Colonic mucosa (tissue), 4 donors: ENCODE results near the gene SLC30A3. TPM values are rescaled to one million over a fixed set of nuclear protein-coding genes. Genes with fewer than 3 reads are reported as not detected.

Source experiments
- DNase-seq: peaks from one replicate; pipeline ENCODE4 v3.0.0-alpha.2; 2020
- H3K27ac ChIP-seq: fragments of 200-600 bp; one replicate; pipeline ENCODE4 v1.8.0; 2021
- H3K27me3 ChIP-seq: fragments of 200-600 bp; one replicate; pipeline ENCODE4 v1.8.0; 2021
- H3K36me3 ChIP-seq: fragments of 200-600 bp; one replicate; pipeline ENCODE4 v1.8.0; 2021
- H3K4me1 ChIP-seq: fragments of 200-600 bp; one replicate; pipeline ENCODE4 v1.8.0; 2021; ENCODE audit warnings: mild to moderate bottlenecking
- H3K4me3 ChIP-seq: fragments of 200-600 bp; one replicate; pipeline ENCODE4 v1.8.0; 2021
- H3K9ac ChIP-seq, 2 donors: one replicate each; pipeline ENCODE4 v1.7.0; 2013; ENCODE audit warnings: control low read depth in 2 of 2, low read depth in 2 of 2, low read length in 2 of 2
- H3K9me3 ChIP-seq: fragments of 200-600 bp; one replicate; pipeline ENCODE4 v1.8.0; 2021
- intact Hi-C: fragments of 100-400 bp; cut with DNase I; formaldehyde crosslinking; loops from one replicate; pipeline ENCODE4 v1.14.1; 2022
- total RNA-seq, 2 donors: library from RNA; stranded (reverse); fragmentation: NEBNext Ultra II Directional in 1 of 2; extraction: Animal tissue kit (Norgen Biotek cat#: 25700) in 1 of 2; gene quantifications; one replicate each; pipeline ENCODE4 v1.2.1, GENCODE V29; 2021
- TF ChIP-seq, protein P1 (sequence below): fragments of 200-600 bp; IDR thresholded peaks from one replicate; pipeline ENCODE4 v1.8.0; 2022; ENCODE audit warnings: antibody characterized with exemption, mild to moderate bottlenecking
- donor health status: healthy.
- donor health status: DM: no; HTN: no; CAD: no.
- donor health status: DM: no; HTN: no; CAD: no.

SLC30A3 gene
- total RNA-seq, 2 donors from 2014 or later: not detected

DNA sequence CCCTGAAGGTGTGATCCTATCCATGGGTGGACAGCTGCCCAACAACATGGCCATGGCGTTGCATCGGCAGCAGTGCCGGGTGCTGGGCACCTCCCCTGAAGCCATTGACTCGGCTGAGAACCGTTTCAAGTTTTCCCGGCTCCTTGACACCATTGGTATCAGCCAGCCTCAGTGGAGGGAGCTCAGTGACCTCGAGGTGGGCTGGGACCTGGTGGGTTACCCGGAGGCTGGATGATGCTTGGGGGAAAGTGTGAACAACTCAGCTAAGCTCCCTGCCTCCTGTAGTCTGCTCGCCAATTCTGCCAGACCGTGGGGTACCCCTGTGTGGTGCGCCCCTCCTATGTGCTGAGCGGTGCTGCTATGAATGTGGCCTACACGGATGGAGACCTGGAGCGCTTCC is 29.5 kb downstream of the SLC30A3 start:
- no peaks in the 10 kb centered on the region for H3K9me3 ChIP-seq
- no peaks in the 10 kb centered on the region for H3K27me3 ChIP-seq
- TF ChIP-seq, protein P1, sequence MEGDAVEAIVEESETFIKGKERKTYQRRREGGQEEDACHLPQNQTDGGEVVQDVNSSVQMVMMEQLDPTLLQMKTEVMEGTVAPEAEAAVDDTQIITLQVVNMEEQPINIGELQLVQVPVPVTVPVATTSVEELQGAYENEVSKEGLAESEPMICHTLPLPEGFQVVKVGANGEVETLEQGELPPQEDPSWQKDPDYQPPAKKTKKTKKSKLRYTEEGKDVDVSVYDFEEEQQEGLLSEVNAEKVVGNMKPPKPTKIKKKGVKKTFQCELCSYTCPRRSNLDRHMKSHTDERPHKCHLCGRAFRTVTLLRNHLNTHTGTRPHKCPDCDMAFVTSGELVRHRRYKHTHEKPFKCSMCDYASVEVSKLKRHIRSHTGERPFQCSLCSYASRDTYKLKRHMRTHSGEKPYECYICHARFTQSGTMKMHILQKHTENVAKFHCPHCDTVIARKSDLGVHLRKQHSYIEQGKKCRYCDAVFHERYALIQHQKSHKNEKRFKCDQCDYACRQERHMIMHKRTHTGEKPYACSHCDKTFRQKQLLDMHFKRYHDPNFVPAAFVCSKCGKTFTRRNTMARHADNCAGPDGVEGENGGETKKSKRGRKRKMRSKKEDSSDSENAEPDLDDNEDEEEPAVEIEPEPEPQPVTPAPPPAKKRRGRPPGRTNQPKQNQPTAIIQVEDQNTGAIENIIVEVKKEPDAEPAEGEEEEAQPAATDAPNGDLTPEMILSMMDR: no peak
- no peak overlapping the region for H3K27ac ChIP-seq
- intact Hi-C loops: no loop called here
- H3K36me3 ChIP-seq: peaks cover 9% of the 10 kb centered on the region
- no peak for DNase-seq
- H3K4me3 ChIP-seq: no peak overlapping the region
- H3K9ac ChIP-seq: no peak overlapping the region
- no peaks in the 10 kb centered on the region for H3K4me1 ChIP-seq

DNA sequence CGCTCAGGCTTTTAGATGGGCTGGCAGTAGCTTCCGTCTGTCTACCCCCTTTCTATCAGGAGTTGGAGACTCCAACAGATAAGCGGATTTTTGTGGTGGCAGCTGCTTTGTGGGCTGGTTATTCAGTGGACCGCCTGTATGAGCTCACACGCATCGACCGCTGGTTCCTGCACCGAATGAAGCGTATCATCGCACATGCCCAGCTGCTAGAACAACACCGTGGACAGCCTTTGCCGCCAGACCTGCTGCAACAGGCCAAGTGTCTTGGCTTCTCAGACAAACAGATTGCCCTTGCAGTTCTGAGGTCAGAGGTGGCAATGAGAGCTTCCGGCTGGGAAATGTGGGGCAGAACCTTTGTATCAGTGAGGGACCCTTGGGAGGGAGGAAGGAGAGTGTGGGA is 30.9 kb downstream of the SLC30A3 start:
- TF ChIP-seq, protein P1: no peak
- no peaks in the 10 kb centered on the region for H3K27me3 ChIP-seq
- H3K4me3 ChIP-seq: no peak overlapping the region
- H3K27ac ChIP-seq: no peak overlapping the region
- no peaks in the 10 kb centered on the region for H3K36me3 ChIP-seq
- H3K9me3 ChIP-seq: no peaks in the 10 kb centered on the region
- H3K9ac ChIP-seq: no peak overlapping the region
- DNase-seq: no peak
- intact Hi-C loops: no loop called here
- H3K4me1 ChIP-seq: no peaks in the 10 kb centered on the region

DNA sequence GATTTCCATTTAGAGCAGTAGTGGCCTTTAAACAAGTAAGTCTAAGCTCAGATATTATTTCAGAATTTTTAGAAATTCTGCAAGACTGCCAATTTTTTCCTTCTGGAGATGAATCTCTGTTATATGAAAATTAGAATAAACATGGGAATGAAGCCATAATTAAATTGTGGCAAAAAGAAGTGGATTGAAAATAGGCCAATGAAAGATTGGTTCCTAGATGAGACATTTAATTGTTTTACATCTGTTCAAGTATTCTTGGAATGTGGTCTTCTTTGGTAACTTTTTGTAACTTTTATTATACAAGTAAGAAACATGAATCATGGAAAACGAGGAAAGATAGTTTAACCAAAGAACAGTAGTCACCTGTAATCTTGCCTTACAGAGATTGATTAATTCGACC is 35.3 kb downstream of the SLC30A3 start:
- H3K36me3 ChIP-seq: peaks cover 19% of the 10 kb centered on the region
- no peak overlapping the region for H3K9ac ChIP-seq
- no peaks in the 10 kb centered on the region for H3K27me3 ChIP-seq
- no peak for DNase-seq
- TF ChIP-seq, protein P1: no peak
- no peaks in the 10 kb centered on the region for H3K4me1 ChIP-seq
- no peak overlapping the region for H3K4me3 ChIP-seq
- no peaks in the 10 kb centered on the region for H3K9me3 ChIP-seq
- no peak overlapping the region for H3K27ac ChIP-seq
- intact Hi-C loops: no loop called here

- DNase-seq: no peak
- intact Hi-C loops: no loop called here
- peaks cover 19% of the 10 kb centered on the region for H3K36me3 ChIP-seq
Measured at GRCh38 chr2:27225526-27225925, 37.3 kb downstream of the SLC30A3 start.

GRCh38 chr2:27223416-27223815 is 39.4 kb downstream of the SLC30A3 start:
- Histone ChIP-seq H3K27ac (no peak overlapping the region), H3K9ac (no peak overlapping the region), H3K27me3 (no peaks in the 10 kb centered on the region), H3K36me3 (peaks cover 19% of the 10 kb centered on the region), H3K9me3 (no peaks in the 10 kb centered on the region), H3K4me1 (no peaks in the 10 kb centered on the region), H3K4me3 (no peak overlapping the region)
- DNase-seq: no peak
- TF ChIP-seq, protein P1: no peak
- intact Hi-C loops: no loop called here

More at GRCh38 chr2:27225526-27225925, 37.3 kb downstream of the SLC30A3 start:
- Histone ChIP-seq H3K4me3 (no peak overlapping the region), H3K9ac (no peak overlapping the region), H3K27ac (no peak overlapping the region), H3K4me1 (no peaks in the 10 kb centered on the region), H3K9me3 (no peaks in the 10 kb centered on the region), H3K27me3 (no peaks in the 10 kb centered on the region)
- TF ChIP-seq, protein P1: no peak

GRCh38 chr2:27222407-27222806 is 40.4 kb downstream of the SLC30A3 start:
- no peak overlapping the region for H3K4me3 ChIP-seq

More at GRCh38 chr2:27222407-27222806, 40.4 kb downstream of the SLC30A3 start:
- TF ChIP-seq, protein P1: no peak
- Histone ChIP-seq H3K9me3 (no peaks in the 10 kb centered on the region), H3K36me3 (peaks cover 19% of the 10 kb centered on the region), H3K27ac (no peak overlapping the region), H3K4me1 (no peaks in the 10 kb centered on the region), H3K9ac (no peak overlapping the region), H3K27me3 (no peaks in the 10 kb centered on the region)
- no peak for DNase-seq
- intact Hi-C loops: no loop called here
